GM12873 (cell line): ENCODE measurements around the gene SGPL1.

ENCODE experiments used
- CTCF ChIP-seq: IDR thresholded peaks from 2 replicates; pipeline ENCODE4 v1.5.1; 2012; ENCODE audit warnings: low read depth, mild to moderate bottlenecking, moderate library complexity, low read length, control low read depth; ENCODE audit not compliant: insufficient read depth; ENCODE audit errors: missing control alignments

The SGPL1 gene

GRCh38 chr10:70898687-70899086 lies 82.9 kb downstream of the SGPL1 start:
- no peak for TF ChIP-seq CTCF

GRCh38 chr10:70899096-70899495 lies 83.3 kb downstream of the SGPL1 start:
- no peak for TF ChIP-seq CTCF

GRCh38 chr10:70901276-70901878 lies 85.6 kb downstream of the SGPL1 start:
- no peak for TF ChIP-seq CTCF

GRCh38 chr10:70902661-70903261 lies 87.0 kb downstream of the SGPL1 start:
- TF ChIP-seq CTCF, result no peak

- peak; percentile 91 for TF ChIP-seq CTCF
These were observed 87.6 kb downstream of the SGPL1 start for GRCh38 chr10:70903262-70903921.

- TF ChIP-seq CTCF, result no peak
These were observed 89.6 kb downstream of the SGPL1 start for GRCh38 chr10:70905071-70906021.

- no peak for TF ChIP-seq CTCF
These were observed 90.5 kb downstream of the SGPL1 start for GRCh38 chr10:70906031-70906783.
